Smooth muscle cell (in vitro differentiated cells): Measurements from ENCODE around the gene RBM4. TPM values are rescaled to one million over a fixed set of nuclear protein-coding genes. Genes with fewer than 3 reads are reported as not detected.

ENCODE experiments used
- DNase-seq: peaks from one replicate; lab custom pipeline; 2025; ENCODE audit not compliant: unreplicated experiment; lab: John Stamatoyannopoulos, UW
- H2AFZ ChIP-seq: fragments of 200-600 bp; sonication (generic); 2 replicates; pipeline ENCODE4 v1.6.0; 2016; ENCODE audit warnings: antibody characterized with exemption, low read depth, mild to moderate bottlenecking
- H3F3A ChIP-seq: fragments of 200-600 bp; sonication (generic); 2 replicates; pipeline ENCODE4 v1.6.0; 2017; ENCODE audit warnings: antibody characterized with exemption, low read depth
- H3K27ac ChIP-seq: fragments of 200-600 bp; sonication (generic); 2 replicates; pipeline ENCODE4 v1.5.1; 2016; ENCODE audit warnings: low read depth, mild to moderate bottlenecking
- H3K27me3 ChIP-seq: fragments of 200-600 bp; sonication (generic); 2 replicates; pipeline ENCODE4 v1.6.1; 2016; ENCODE audit warnings: low read depth, mild to moderate bottlenecking
- H3K36me3 ChIP-seq: fragments of 200-600 bp; sonication (generic); 2 replicates; pipeline ENCODE4 v1.5.1; 2016; ENCODE audit warnings: low read depth
- H3K4me1 ChIP-seq: fragments of 200-600 bp; sonication (generic); 2 replicates; pipeline ENCODE4 v1.5.1; 2016; ENCODE audit warnings: low read depth
- H3K4me2 ChIP-seq: fragments of 200-600 bp; sonication (generic); 2 replicates; pipeline ENCODE4 v1.6.0; 2016; ENCODE audit warnings: mild to moderate bottlenecking
- H3K4me3 ChIP-seq: fragments of 200-600 bp; sonication (generic); 2 replicates; pipeline ENCODE4 v1.5.1; 2016; ENCODE audit warnings: mild to moderate bottlenecking
- H3K79me2 ChIP-seq: fragments of 200-600 bp; sonication (generic); 2 replicates; pipeline ENCODE4 v1.6.0; 2016; ENCODE audit warnings: low read depth, mild to moderate bottlenecking
- H3K9ac ChIP-seq: fragments of 200-600 bp; sonication (generic); 2 replicates; pipeline ENCODE4 v1.6.0; 2016; ENCODE audit warnings: low read depth
- H3K9me3 ChIP-seq: fragments of 200-600 bp; sonication (generic); replicated peaks from 2 replicates; pipeline ENCODE4 v1.5.1; 2016; ENCODE audit warnings: low read depth
- H4K20me1 ChIP-seq: fragments of 200-600 bp; sonication (generic); 2 replicates; pipeline ENCODE4 v1.6.0; 2016; ENCODE audit warnings: low read depth
- CTCF ChIP-seq: fragments of 200-600 bp; sonication (generic); IDR thresholded peaks from 2 replicates; pipeline ENCODE4 v1.5.1; 2017; ENCODE audit warnings: borderline replicate concordance, mild to moderate bottlenecking, antibody characterized with exemption; ENCODE audit not compliant: insufficient read depth, poor library complexity, severe bottlenecking
- WGBS: methylation state at CpG from one replicate; pipeline ENCODE4 v1.1.7; 2016; ENCODE audit warnings: low lambda C conversion rate; 5-methylcytosine and 5-hydroxymethylcytosine counted together
- polyA plus RNA-seq: library from polyadenylated mRNA; unstranded; fragments of >200 nt; fragmentation: Nextera tagmentation; extraction: Ambion mirVana; gene quantifications from 2 replicates; pipeline ENCODE4 v1.2.1, GENCODE V29; 2016
- total RNA-seq: library from RNA; depleted of rRNA; stranded (reverse); fragments of >200 nt; gene quantifications from 2 replicates; pipeline ENCODE4 v1.2.3, GENCODE V29; 2014

RBM4 gene
- total and polyA plus RNA-seq, 2 experiments from 2014 or later, result 121 to 125 TPM

GRCh38 chr11:66641834-66642233 lies 3.3 kb downstream of the RBM4 start:
- Histone ChIP-seq H3K4me1 (peaks cover 40% of the 10 kb centered on the region), H2AFZ (no peak overlapping the region), H3K27me3 (no peaks in the 10 kb centered on the region), H3K36me3 (peaks cover 17% of the 10 kb centered on the region), H3F3A (peaks cover 21% of the 10 kb centered on the region), H4K20me1 (peaks cover 94% of the 10 kb centered on the region), H3K27ac (peak overlapping the region; percentile 55), H3K4me3 (peak overlapping the region; percentile 88), H3K9ac (peak overlapping the region; percentile 57), H3K4me2 (peak overlapping the region; percentile 96), H3K9me3 (no peaks in the 10 kb centered on the region), H3K79me2 (peaks cover 88% of the 10 kb centered on the region)
- WGBS, result 54% methylated on average over 3 of the region's 3 CpGs
- DNase-seq, result no peak
- no peak for TF ChIP-seq CTCF

GRCh38 chr11:66643745-66644437 lies 5.4 kb downstream of the RBM4 start:
- H3K36me3 ChIP-seq, result peaks cover 20% of the 10 kb centered on the region
- peak overlapping the region; percentile 9 for H3K4me2 ChIP-seq
- no peak for DNase-seq
- H3K4me1 ChIP-seq, result peaks cover 34% of the 10 kb centered on the region
- peaks cover 18% of the 10 kb centered on the region for H3F3A ChIP-seq
- TF ChIP-seq CTCF, result no peak
- no peak overlapping the region for H3K9ac ChIP-seq
- H3K4me3 ChIP-seq, result no peak overlapping the region
- peaks cover 100% of the 10 kb centered on the region for H3K79me2 ChIP-seq
- no peaks in the 10 kb centered on the region for H3K27me3 ChIP-seq
- 97% methylated on average over 23 of the region's 24 CpGs for WGBS
- H4K20me1 ChIP-seq, result peaks cover 100% of the 10 kb centered on the region
- no peaks in the 10 kb centered on the region for H3K9me3 ChIP-seq
- H2AFZ ChIP-seq, result no peak overlapping the region
- H3K27ac ChIP-seq, result no peak overlapping the region

- DNase-seq, result no peak
- WGBS, result 84% methylated on average over 4 of the region's 4 CpGs
- H3K36me3 ChIP-seq, result peaks cover 19% of the 10 kb centered on the region
- H3K4me2 ChIP-seq, result no peak overlapping the region
- no peaks in the 10 kb centered on the region for H3K9me3 ChIP-seq
- H3K79me2 ChIP-seq, result peaks cover 99% of the 10 kb centered on the region
- peaks cover 28% of the 10 kb centered on the region for H3F3A ChIP-seq
- no peak overlapping the region for H3K9ac ChIP-seq
- TF ChIP-seq CTCF, result no peak
- no peaks in the 10 kb centered on the region for H3K27me3 ChIP-seq
- H3K27ac ChIP-seq, result no peak overlapping the region
- no peak overlapping the region for H3K4me3 ChIP-seq
- H2AFZ ChIP-seq, result no peak overlapping the region
- peaks cover 100% of the 10 kb centered on the region for H4K20me1 ChIP-seq
- H3K4me1 ChIP-seq, result peaks cover 13% of the 10 kb centered on the region
Measured at GRCh38 chr11:66646828-66647227, 8.3 kb downstream of the RBM4 start.

GRCh38 chr11:66649903-66650302 lies 11.4 kb downstream of the RBM4 start:
- Histone ChIP-seq H3K9ac (no peak overlapping the region), H3F3A (peaks cover 31% of the 10 kb centered on the region), H3K4me1 (no peaks in the 10 kb centered on the region), H3K27ac (no peak overlapping the region), H3K79me2 (peaks cover 91% of the 10 kb centered on the region), H2AFZ (no peak overlapping the region), H3K4me3 (no peak overlapping the region), H3K4me2 (no peak overlapping the region), H3K9me3 (no peaks in the 10 kb centered on the region), H3K36me3 (peaks cover 10% of the 10 kb centered on the region), H3K27me3 (no peaks in the 10 kb centered on the region), H4K20me1 (peaks cover 100% of the 10 kb centered on the region)
- WGBS, result 96% methylated on average over 5 of the region's 5 CpGs
- no peak for TF ChIP-seq CTCF
- no peak for DNase-seq
